Measurements from ENCODE around the gene BMAL1. TPM values are rescaled to one million over a fixed set of nuclear protein-coding genes. Genes with fewer than 3 reads are reported as not detected.

Gene BMAL1
- 3.2 and 3.3 TPM in 2 replicates for total RNA-seq (2021)
- long read RNA-seq, partial matches to known transcripts = 0 of 31 reads
- long read RNA-seq, other reads (novel, unspliced or antisense) = 23 of 31 reads

DNA sequence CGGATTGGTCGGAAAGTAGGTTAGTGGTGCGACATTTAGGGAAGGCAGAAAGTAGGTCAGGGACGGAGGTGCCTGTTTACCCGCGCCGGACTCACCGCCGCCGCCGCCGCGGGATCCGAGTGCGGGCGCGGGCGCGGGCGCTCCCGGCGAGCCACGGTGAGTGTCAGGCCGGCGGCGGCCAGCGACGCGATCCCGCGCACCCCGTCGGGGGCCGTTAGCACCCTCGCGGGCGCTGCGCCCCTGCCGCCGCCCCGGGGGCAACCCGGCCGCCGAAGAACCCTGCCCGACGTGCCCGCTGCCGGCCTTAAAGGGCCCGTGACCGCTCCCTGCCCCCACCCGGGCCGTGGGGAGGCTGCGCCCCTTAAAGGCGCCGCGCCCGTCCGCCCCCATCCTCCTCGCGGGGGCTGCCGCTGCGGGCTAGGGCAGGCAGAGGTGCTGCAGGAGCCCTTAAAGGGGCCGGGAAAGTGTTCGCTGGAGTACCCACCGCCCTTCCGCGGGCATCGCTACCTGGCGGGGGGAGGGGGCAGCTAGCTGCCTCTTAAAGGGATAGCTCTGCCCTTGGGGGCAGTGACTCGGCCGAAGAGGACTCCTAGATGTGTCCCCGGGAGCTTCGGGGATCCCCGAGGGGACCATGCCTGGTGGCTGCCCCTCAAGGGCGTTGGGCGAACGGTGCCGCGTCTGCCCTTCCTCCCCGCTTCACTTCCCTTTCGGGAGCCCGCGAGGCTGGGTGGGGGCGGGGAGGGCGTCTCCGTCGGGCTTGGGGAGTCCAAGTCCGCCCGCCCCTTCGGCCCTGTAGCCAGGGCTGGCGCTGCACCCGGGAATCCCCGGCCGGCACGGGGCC lies at the start of gene BMAL1:
TSS of gene BMAL1 (plus strand) at position 23 of the 841 bp plus-strand sequence. CDS start 76,519 bp downstream, outside the sequence.
- Mint-ChIP-seq H3K36me3 (ENCODE audit: insufficient read depth in 1 of 3, low read depth in 3 of 3) (no peaks in the 10 kb centered on the region), H3K9me3 (no peaks in the 10 kb centered on the region), H3K27me3 (ENCODE audit: low read depth) (peaks cover 86% of the 10 kb centered on the region), H3K4me1 (peaks cover 25 to 27% of the 10 kb centered on the region in 2 experiments), H3K27ac (peak within 1 kb of the TSS in 2 of 3 experiments; percentile 10 to 37; a peak in 1 of 7 replicates), H3K4me3 (peak within 1 kb of the TSS; percentile 83 to 91)
- no peak within 1 kb of the TSS for H2AK5ac ChIP-seq (ENCODE audit: insufficient read length, low read length)
- TF ChIP-seq, protein P1, sequence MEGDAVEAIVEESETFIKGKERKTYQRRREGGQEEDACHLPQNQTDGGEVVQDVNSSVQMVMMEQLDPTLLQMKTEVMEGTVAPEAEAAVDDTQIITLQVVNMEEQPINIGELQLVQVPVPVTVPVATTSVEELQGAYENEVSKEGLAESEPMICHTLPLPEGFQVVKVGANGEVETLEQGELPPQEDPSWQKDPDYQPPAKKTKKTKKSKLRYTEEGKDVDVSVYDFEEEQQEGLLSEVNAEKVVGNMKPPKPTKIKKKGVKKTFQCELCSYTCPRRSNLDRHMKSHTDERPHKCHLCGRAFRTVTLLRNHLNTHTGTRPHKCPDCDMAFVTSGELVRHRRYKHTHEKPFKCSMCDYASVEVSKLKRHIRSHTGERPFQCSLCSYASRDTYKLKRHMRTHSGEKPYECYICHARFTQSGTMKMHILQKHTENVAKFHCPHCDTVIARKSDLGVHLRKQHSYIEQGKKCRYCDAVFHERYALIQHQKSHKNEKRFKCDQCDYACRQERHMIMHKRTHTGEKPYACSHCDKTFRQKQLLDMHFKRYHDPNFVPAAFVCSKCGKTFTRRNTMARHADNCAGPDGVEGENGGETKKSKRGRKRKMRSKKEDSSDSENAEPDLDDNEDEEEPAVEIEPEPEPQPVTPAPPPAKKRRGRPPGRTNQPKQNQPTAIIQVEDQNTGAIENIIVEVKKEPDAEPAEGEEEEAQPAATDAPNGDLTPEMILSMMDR (conservative IDR thresholded peaks at IDR 0.05) = no peak
- peak within 1 kb of the TSS; percentile 6 for H3K18ac ChIP-seq (ENCODE audit: insufficient read length, low read depth, low read length)
- peaks cover 27% of the 10 kb centered on the region; the same call in 1 of the 2 replicates for H3K27me3 ChIP-seq (ENCODE audit: insufficient read depth, low read length)
- no peak within 1 kb of the TSS for H2BK120ac ChIP-seq (ENCODE audit: low read depth, low read length, poor library complexity, severe bottlenecking)
- H2BK20ac ChIP-seq (ENCODE audit: low read depth, low read length, poor library complexity, severe bottlenecking) = no peak within 1 kb of the TSS
- no peaks in the 10 kb centered on the region for H3K79me1 ChIP-seq (ENCODE audit: insufficient read depth, low read depth, low read length, poor library complexity, severe bottlenecking)
- no peaks in the 10 kb centered on the region for H3K9me3 ChIP-seq (ENCODE audit: control insufficient read depth, low read depth, low read length)
- H3K23ac ChIP-seq (ENCODE audit: insufficient read length, low read depth, low read length) = no peak within 1 kb of the TSS
- peak within 1 kb of the TSS; percentile 53 for H2AFZ ChIP-seq (ENCODE audit: low read length)
- H4K91ac ChIP-seq (ENCODE audit: insufficient read length, low read depth, low read length) = no peak within 1 kb of the TSS
- no peak within 1 kb of the TSS for H3K4ac ChIP-seq (ENCODE audit: low read depth, low read length)
- no peak within 1 kb of the TSS for H2BK15ac ChIP-seq (ENCODE audit: low read depth, low read length)
- no peaks in the 10 kb centered on the region for H4K20me1 ChIP-seq (ENCODE audit: control insufficient read depth, insufficient read depth, insufficient read length)
- H3T11ph ChIP-seq (ENCODE audit: low read length) = no peak within 1 kb of the TSS
- no peaks in the 10 kb centered on the region; the same call in 1 of the 2 replicates for H3K4me1 ChIP-seq (ENCODE audit: insufficient read depth, low read length)
- WGBS (ENCODE audit: extremely low coverage, insufficient read length, low lambda C conversion rate) = no CpG with 5 or more reads among the region's 95 CpGs
- H2BK12ac ChIP-seq (ENCODE audit: insufficient read length, low read depth, low read length) = no peak within 1 kb of the TSS
- no peak within 1 kb of the TSS for H2BK5ac ChIP-seq (ENCODE audit: insufficient read length, low read length)
- peak; percentile 37 for DNase-seq
- no peak within 1 kb of the TSS for H4K5ac ChIP-seq (ENCODE audit: insufficient read length, low read depth, low read length)
- no peak within 1 kb of the TSS for H3K56ac ChIP-seq (ENCODE audit: insufficient read length, low read depth, low read length)
- H3K27ac ChIP-seq (ENCODE audit: insufficient read length, low read depth, low read length) = no peak within 1 kb of the TSS
- peaks cover 18% of the 10 kb centered on the region for H3K23me2 ChIP-seq (ENCODE audit: insufficient read length, low read depth, low read length, poor library complexity, severe bottlenecking)
- no peak within 1 kb of the TSS for H3K14ac ChIP-seq (ENCODE audit: insufficient read depth, low read length)
- no peak within 1 kb of the TSS for H4K8ac ChIP-seq (replicated peaks; ENCODE audit: insufficient read length, low read depth, low read length)
- peak within 1 kb of the TSS; percentile 20 for H3K9ac ChIP-seq (ENCODE audit: extremely low read depth, insufficient read length, low read length)
- H3K4me2 ChIP-seq (ENCODE audit: insufficient read depth, insufficient read length, low read length) = peak within 1 kb of the TSS; percentile 88
- H3K79me2 ChIP-seq (ENCODE audit: insufficient read depth, low read length) = no peaks in the 10 kb centered on the region
